Common myeloid progenitor, CD34-positive (primary cell): ENCODE measurements around the gene SYT1.

Experiments
- CTCF ChIA-PET: fragments of 350-600 bp; sonication (Branson Sonifier 250); formaldehyde crosslinking; loops from one replicate; lab custom pipeline; 2021; ENCODE audit warnings: antibody characterized with exemption; lab: Charles Lee
- POLR2A ChIA-PET: fragments of 350-600 bp; sonication (Branson Sonifier 250); formaldehyde crosslinking; loops from one replicate; lab custom pipeline; 2021; ENCODE audit warnings: antibody characterized with exemption; lab: Charles Lee
- DNase-seq, 3 donors: peaks; one replicate each; pipeline versions ENCODE4 v3.0.0 to v3.0.0-alpha.2; 2013
- H3K27ac ChIP-seq, 2 experiments: 1 replicate in 1 of 2; 2 replicates in 1 of 2; pipeline ENCODE4 v1.7.0; 2013; ENCODE audit warnings: inconsistent platforms in 2 of 2, low read length in 2 of 2, mild to moderate bottlenecking in 2 of 2, low read depth in 1 of 2, moderate library complexity in 1 of 2; ENCODE audit not compliant: severe bottlenecking in 2 of 2, insufficient read depth in 1 of 2, poor library complexity in 1 of 2
- H3K27me3 ChIP-seq, 5 experiments: replicated peaks in 2 of 5; 1 replicate in 3 of 5; 2 replicates in 2 of 5; pipeline versions ENCODE4 v1.6.1 to v1.7.0; 2013; ENCODE audit warnings: low read length in 4 of 5, mild to moderate bottlenecking in 2 of 5, moderate library complexity in 2 of 5, inconsistent platforms in 1 of 5; ENCODE audit not compliant: insufficient read depth in 5 of 5, control insufficient read depth in 4 of 5
- H3K36me3 ChIP-seq, 4 experiments: 1 replicate in 2 of 4; 2 replicates in 2 of 4; pipeline versions ENCODE4 v1.6.1 to v1.7.0; 2013; ENCODE audit warnings: low read length in 3 of 4, control low read depth in 1 of 4, mild to moderate bottlenecking in 1 of 4; ENCODE audit not compliant: control insufficient read depth in 4 of 4, insufficient read depth in 4 of 4
- H3K4me1 ChIP-seq, 4 experiments: 1 replicate in 3 of 4; 2 replicates in 1 of 4; pipeline versions ENCODE4 v1.6.1 to v1.7.1; 2013; ENCODE audit warnings: low read length in 3 of 4, mild to moderate bottlenecking in 3 of 4, control low read depth in 1 of 4, inconsistent platforms in 1 of 4, moderate library complexity in 1 of 4; ENCODE audit not compliant: control insufficient read depth in 4 of 4, insufficient read depth in 4 of 4; ENCODE audit errors: control extremely low read depth in 1 of 4
- H3K4me3 ChIP-seq, 7 experiments: 1 replicate in 4 of 7; 2 replicates in 3 of 7; pipeline versions ENCODE4 v1.5.1 to v1.7.0; 2013; ENCODE audit warnings: mild to moderate bottlenecking in 7 of 7, low read length in 6 of 7, moderate library complexity in 6 of 7, inconsistent platforms in 2 of 7, low read depth in 2 of 7, control low read depth in 1 of 7; ENCODE audit not compliant: insufficient read depth in 4 of 7, control insufficient read depth in 1 of 7; ENCODE audit errors: extremely low read depth in 1 of 7
- H3K9me3 ChIP-seq, 5 experiments: 1 replicate in 4 of 5; 2 replicates in 1 of 5; pipeline versions ENCODE4 v1.6.1 to v1.7.1; 2013; ENCODE audit warnings: low read length in 4 of 5, mild to moderate bottlenecking in 2 of 5, inconsistent platforms in 1 of 5, low read depth in 1 of 5, moderate library complexity in 1 of 5; ENCODE audit not compliant: control insufficient read depth in 4 of 5, insufficient read depth in 2 of 5; ENCODE audit errors: control extremely low read depth in 1 of 5
- WGBS: methylation state at CpG from one replicate; pipeline ENCODE4 v1.1.5; 2013; ENCODE audit not compliant: insufficient coverage; 5-methylcytosine and 5-hydroxymethylcytosine counted together

The SYT1 gene

DNA sequence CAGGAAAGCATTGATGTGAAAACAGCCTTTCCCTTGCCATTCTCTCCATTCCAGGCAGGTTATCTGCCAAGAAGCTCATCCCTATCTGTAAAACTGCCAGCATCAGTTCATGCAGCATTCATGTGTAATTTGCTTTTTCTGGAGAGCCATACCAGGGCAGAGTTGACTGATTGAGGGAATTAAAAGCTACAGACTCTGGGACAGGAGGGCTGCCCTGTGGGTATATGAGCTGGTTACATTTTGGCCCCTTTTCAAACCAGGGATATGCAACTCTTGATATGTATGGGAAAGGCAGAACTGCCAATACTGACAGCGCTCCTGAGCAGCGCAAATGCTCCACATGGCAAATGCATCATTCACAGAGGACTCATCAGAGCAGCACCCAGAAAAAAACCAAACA, 53.7 kb downstream of the SYT1 start:
- H3K27ac ChIP-seq: no peak overlapping the region
- H3K27me3 ChIP-seq: no peaks in the 10 kb centered on the region
- WGBS: no CpG with 5 or more reads among the region's 2 CpGs
- no peak overlapping the region for H3K4me3 ChIP-seq
- CTCF ChIA-PET: no interaction called here
- DNase-seq: no peak
- POLR2A ChIA-PET: no interaction called here
- H3K9me3 ChIP-seq: no peaks in the 10 kb centered on the region
- no peaks in the 10 kb centered on the region for H3K4me1 ChIP-seq
- no peaks in the 10 kb centered on the region for H3K36me3 ChIP-seq

DNA sequence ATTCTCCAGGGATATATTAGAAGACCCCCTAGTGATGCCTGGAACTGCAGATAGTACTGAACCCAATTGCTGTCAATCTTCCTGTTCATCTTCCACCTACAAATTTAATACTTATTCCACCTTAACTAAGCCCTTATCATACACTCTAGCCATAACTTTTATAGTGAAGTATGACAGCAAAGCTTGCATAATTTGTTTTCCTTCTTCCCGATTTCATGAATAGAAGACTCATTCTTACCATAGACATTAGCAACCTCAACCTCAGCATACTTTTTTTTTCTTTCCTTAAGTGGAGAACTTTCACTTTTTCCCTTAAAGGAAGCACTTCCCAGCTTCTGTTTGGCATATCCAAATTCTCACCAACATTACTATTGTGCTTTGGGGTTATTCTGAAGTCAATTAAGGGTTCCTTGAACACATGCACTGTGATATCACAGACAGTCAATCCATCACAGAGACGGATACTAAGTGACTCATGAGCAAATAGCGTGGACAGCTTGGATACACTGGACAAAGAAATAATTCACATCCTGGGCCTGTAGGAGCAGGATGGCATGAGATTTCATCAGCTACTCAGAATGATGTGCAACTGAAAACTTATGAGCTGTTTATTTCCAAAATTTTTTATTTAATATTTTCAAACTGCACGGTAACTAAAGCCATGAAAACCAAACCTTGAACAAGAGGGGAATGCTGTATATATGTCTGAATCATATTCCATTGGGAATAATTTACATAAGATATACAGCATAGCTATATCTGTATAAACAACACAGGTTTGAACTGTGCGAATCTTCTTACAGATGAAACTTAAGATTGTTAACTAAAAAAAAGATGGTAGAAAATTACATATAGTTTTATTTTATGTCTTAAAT, 63.9 kb downstream of the SYT1 start:
- DNase-seq: no peak
- no peak overlapping the region for H3K27ac ChIP-seq
- no peaks in the 10 kb centered on the region for H3K4me1 ChIP-seq
- 97% methylated on average over 3 of the region's 5 CpGs for WGBS
- H3K36me3 ChIP-seq: no peaks in the 10 kb centered on the region
- no peaks in the 10 kb centered on the region for H3K9me3 ChIP-seq
- no peaks in the 10 kb centered on the region for H3K27me3 ChIP-seq
- POLR2A ChIA-PET: no interaction called here
- CTCF ChIA-PET: no interaction called here
- no peak overlapping the region for H3K4me3 ChIP-seq

DNA sequence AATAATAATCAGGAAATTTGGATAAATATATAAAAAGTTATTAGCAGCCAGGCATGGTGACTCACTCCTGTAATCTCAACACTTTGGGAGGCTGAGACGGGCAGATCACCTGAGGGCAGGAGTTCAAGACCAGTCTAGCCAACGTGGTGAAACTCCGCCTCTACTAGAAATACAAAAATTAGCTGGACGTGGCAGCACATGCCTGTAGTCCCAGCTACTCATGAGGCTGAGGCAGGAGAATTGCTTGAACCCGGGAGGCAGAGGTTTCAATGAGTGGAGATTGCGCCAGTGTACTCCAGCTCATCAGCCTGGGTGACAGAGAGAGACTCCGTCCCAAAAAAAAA, 64.5 kb downstream of the SYT1 start:
- no peaks in the 10 kb centered on the region for H3K4me1 ChIP-seq
- ChIA-PET POLR2A (no interaction called here), CTCF (no interaction called here)
- H3K9me3 ChIP-seq: no peaks in the 10 kb centered on the region
- DNase-seq: no peak
- H3K27me3 ChIP-seq: no peaks in the 10 kb centered on the region
- 96% methylated on average over 4 of the region's 7 CpGs for WGBS
- no peaks in the 10 kb centered on the region for H3K36me3 ChIP-seq
- H3K27ac ChIP-seq: no peak overlapping the region
- no peak overlapping the region for H3K4me3 ChIP-seq

DNA sequence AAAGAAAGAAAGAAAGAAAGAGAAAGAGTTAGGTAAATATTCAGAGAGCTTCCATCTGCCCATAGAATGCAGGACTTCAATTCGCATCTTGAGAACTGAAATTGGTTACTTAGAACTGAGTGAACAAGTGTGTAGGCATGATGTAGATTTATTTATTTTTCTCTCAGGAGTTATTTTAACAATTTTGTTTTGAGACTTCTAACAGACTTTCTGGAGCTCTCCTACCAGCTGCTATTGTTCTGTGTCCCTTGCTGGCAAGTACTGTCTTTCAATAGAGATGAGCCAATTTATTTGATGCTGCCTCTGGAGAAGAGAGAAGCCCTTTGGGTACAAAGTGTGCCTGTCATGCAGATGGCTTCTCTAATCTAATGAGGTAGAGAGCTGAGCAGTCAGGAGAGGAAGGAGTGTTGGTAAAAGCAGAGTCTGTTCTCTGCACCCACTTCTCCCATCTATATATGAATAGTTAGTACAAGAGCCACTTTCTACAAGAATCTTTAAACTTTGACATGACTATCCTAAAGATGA, 67.0 kb downstream of the SYT1 start:
- no peak for DNase-seq
- Histone ChIP-seq H3K27me3 (no peaks in the 10 kb centered on the region), H3K9me3 (no peaks in the 10 kb centered on the region), H3K4me1 (no peaks in the 10 kb centered on the region), H3K27ac (no peak overlapping the region), H3K36me3 (no peaks in the 10 kb centered on the region), H3K4me3 (no peak overlapping the region)
- ChIA-PET CTCF (no interaction called here), POLR2A (no interaction called here)
- WGBS: 100% methylated on average over 1 of the region's 1 CpG

DNA sequence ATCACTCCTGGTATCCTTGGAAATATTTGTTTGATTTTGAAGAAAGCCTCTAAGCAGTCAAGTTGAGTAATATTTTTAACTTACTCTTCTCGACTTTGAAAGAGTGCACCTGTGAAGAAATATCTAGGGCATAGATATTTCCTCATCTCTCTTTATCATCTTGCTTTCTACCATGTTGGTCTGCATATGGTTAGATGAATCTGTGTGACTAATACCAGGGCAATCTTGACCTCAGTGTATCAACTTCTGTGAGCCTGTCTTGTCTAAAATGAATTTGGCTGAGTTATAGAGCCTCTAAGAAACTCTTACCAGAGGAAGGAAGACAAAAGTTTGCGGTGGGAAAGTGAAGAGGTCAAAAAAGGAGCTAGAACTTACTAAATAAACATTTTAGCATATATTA, 68.4 kb downstream of the SYT1 start:
- no peak for DNase-seq
- Histone ChIP-seq H3K4me3 (no peak overlapping the region), H3K27ac (no peak overlapping the region), H3K27me3 (no peaks in the 10 kb centered on the region), H3K4me1 (no peaks in the 10 kb centered on the region), H3K9me3 (no peaks in the 10 kb centered on the region), H3K36me3 (no peaks in the 10 kb centered on the region)
- POLR2A ChIA-PET: no interaction called here
- CTCF ChIA-PET: no interaction called here
- no CpG with 5 or more reads among the region's 2 CpGs for WGBS

DNA sequence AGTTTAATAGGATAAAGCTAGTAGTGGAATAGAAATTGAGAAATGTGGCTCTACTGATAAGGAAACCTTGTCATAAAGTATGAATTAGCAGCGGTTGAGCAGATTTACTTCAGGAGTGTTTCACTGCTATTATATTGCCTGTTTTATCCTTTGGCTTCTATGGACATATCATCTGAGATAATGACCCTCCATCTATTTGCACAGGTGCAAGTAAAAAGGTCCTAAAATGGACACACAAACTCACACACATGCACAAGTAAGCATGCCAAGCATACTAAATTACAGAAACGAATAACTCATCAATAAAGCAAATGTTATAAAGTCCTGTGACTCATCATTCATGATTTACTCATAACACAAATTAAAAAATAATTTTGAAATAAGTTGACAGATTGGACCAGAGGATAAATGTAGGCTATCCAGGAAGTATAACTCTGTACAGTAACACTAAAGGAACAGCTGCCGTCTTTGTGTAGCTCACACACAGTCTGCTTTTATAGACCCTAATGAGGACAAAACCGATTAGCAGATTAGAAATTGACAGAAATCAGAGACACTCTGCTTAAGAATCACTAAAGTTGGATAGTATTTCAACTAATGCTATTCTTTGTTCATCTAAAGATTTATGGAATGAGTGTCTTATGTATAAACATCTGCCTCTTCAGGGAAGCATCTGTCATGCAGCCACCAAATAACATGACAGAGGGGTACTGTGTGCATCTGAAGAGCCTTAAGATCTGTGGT, 73.9 kb downstream of the SYT1 start:
- no peak for DNase-seq
- Histone ChIP-seq H3K9me3 (peaks cover 0 to 1% (median 0%) of the 10 kb centered on the region in 5 experiments), H3K27ac (no peak overlapping the region), H3K4me1 (no peaks in the 10 kb centered on the region), H3K27me3 (no peaks in the 10 kb centered on the region), H3K4me3 (no peak overlapping the region), H3K36me3 (no peaks in the 10 kb centered on the region)
- 100% methylated on average over 2 of the region's 4 CpGs for WGBS
- CTCF ChIA-PET: no interaction called here
- POLR2A ChIA-PET: no interaction called here

DNA sequence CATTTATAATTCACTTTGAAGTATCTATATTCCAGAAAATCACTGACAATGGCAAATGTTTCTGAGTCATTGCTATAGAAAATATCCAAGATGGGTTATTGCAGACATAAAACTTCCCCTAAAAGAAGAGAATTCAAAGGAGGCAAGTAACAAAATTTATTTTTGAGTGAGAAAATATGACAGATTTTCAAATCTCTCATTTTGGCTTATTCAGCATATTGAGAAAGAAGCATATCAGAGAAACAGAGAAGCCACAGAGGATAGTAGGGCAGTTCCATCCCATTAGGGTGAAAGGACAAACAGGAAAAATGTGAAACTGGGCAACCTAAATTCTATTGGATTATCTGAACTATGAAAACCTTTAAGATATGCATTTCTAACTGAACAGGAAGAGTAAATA, 85.0 kb downstream of the SYT1 start:
- ChIA-PET POLR2A (no interaction called here), CTCF (no interaction called here)
- H3K36me3 ChIP-seq: no peaks in the 10 kb centered on the region

More for the DNA sequence above, 85.0 kb downstream of the SYT1 start:
- no peak overlapping the region for H3K4me3 ChIP-seq
- H3K27ac ChIP-seq: no peak overlapping the region
- H3K4me1 ChIP-seq: no peaks in the 10 kb centered on the region
- DNase-seq: no peak
- H3K9me3 ChIP-seq: no peaks in the 10 kb centered on the region
- H3K27me3 ChIP-seq: no peaks in the 10 kb centered on the region
